ENCODE results near the gene PACS1.

The PACS1 gene

DNA sequence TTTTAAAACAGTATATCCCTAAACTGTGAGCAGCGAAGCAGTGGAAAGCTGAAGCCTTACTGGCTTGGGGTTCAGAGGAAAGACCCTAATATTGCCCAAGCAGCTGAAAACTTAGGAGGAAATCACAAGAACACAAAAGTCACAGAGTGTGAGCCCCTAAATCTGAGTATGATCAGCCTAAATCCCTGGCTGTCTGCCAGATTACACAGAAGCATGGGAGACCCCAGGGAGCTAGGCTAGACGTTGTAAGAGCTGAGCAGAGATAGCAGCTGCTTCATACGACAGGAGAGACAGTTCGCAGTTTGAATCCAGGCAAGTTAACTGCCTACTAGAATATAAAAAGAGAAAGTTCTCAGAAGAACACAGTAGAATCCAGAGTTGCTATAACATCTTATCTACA, 81.2 kb downstream of the PACS1 start:
- DNase-seq (ENCODE audit: extremely low read depth, low read depth) = no peak
- TF ChIP-seq CTCF (IDR thresholded peaks at IDR 0.05; ENCODE audit: low read depth, low read length) = no peak

GRCh38 chr11:66154109-66154508, 84.0 kb downstream of the PACS1 start:
- TF ChIP-seq CTCF (IDR thresholded peaks at IDR 0.05; ENCODE audit: low read depth, low read length) = no peak

GRCh38 chr11:66155387-66156073, 85.5 kb downstream of the PACS1 start:
- TF ChIP-seq CTCF (IDR thresholded peaks at IDR 0.05; ENCODE audit: low read depth, low read length) = no peak
- DNase-seq (ENCODE audit: extremely low read depth, low read depth) = no peak

More at GRCh38 chr11:66154109-66154508, 84.0 kb downstream of the PACS1 start:
- DNase-seq (ENCODE audit: extremely low read depth, low read depth) = no peak

- no peak for DNase-seq (ENCODE audit: extremely low read depth, low read depth)
- TF ChIP-seq CTCF (IDR thresholded peaks at IDR 0.05; ENCODE audit: low read depth, low read length) = no peak
Observed at GRCh38 chr11:66157182-66157864, 87.3 kb downstream of the PACS1 start.

DNA sequence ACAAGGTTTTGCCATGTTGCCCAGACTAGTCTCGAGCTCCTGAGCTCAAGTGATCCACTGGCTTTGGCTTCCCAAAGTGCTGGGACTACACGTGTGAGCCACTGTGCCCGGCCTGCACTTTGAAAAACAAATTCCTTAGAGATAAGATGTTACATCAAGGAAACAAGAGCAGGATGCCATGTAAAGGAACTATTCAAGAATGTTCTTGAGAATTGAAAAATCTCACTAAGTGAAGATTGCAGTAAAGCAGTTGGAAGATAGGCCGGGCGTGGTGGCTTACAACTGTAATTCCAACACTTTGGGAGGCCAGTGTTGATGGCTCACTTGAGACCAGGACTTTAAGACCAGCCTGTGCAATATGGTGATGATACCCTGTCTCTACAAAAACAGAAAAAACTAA, 88.1 kb downstream of the PACS1 start:
- no peak for TF ChIP-seq CTCF (IDR thresholded peaks at IDR 0.05; ENCODE audit: low read depth, low read length)
- no peak for DNase-seq (ENCODE audit: extremely low read depth, low read depth)

DNA sequence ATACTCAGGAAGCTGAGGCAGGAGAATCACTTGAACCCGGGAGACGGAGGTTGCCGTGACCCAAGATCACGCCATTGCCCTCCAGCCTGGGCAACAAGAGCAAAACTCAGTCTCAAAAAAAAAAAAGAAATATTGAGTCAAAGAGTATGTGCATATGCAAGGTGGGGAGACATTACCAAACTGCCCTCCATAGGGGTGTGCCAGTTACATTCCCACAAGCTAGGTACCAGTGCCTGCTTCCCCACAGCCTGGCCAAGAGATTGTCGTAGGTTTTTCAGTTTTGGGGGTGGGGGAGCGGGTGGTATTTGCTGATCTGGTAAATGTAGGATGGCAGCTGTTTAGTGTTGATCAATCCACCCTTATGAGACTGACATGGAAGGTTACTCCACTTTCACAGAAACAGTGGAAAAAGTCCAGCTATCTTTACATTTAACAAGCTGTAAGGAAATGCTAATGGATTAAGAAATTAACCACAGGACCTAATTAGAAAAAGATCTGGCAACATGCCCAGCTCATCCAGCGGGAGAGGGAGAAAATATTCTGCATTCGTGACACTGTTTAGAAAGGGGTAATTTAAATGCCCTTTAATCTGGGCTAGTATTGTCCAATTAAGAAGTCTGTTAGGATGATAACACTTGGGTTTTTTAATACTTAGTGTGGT, 89.4 kb downstream of the PACS1 start:
- no peak for TF ChIP-seq CTCF (IDR thresholded peaks at IDR 0.05; ENCODE audit: low read depth, low read length)
- no peak for DNase-seq (ENCODE audit: extremely low read depth, low read depth)

- TF ChIP-seq CTCF (IDR thresholded peaks at IDR 0.05; ENCODE audit: low read depth, low read length) = no peak
- DNase-seq (ENCODE audit: extremely low read depth, low read depth) = no peak
Observed at GRCh38 chr11:66160709-66161108, 90.6 kb downstream of the PACS1 start.
